AG04449 (cell line): ENCODE measurements around the gene CHAD.

ENCODE experiments used
- CTCF ChIA-PET: fragments of 350-600 bp; formaldehyde crosslinking; extraction: SDS; loops from one replicate; lab custom pipeline; 2021; ENCODE audit warnings: antibody characterized with exemption; lab: Yijun Ruan, JAX
- POLR2A ChIA-PET: fragments of 400-600, 350-600 bp; formaldehyde crosslinking; extraction: SDS; loops from one replicate; lab custom pipeline; 2020; ENCODE audit warnings: antibody characterized with exemption, inconsistent platforms; lab: Yijun Ruan, JAX
- DNase-seq: peaks from one replicate; pipeline ENCODE4 v3.0.0-alpha.2; 2010; ENCODE audit warnings: low read depth, low spot score
- H3K4me3 ChIP-seq: 2 replicates; pipeline ENCODE4 v1.5.1; 2011; ENCODE audit warnings: low read depth, mild to moderate bottlenecking, control low read depth, low read length
- CTCF ChIP-seq: IDR thresholded peaks from one replicate; pipeline ENCODE4 v1.5.1; 2011; ENCODE audit warnings: mild to moderate bottlenecking, moderate library complexity, low read length, control low read depth, inconsistent platforms; ENCODE audit not compliant: insufficient read depth; ENCODE audit errors: missing control alignments

CHAD gene

GRCh38 chr17:50424996-50425681 is 43.5 kb downstream of the CHAD start:
- CTCF ChIA-PET: interaction anchor here (6.9 kb wide), 1 partner anchor 28 kb away, joined by 51 read pairs; the partner anchor contains the start of gene LRRC59
- POLR2A ChIA-PET: no interaction called here
- no peak for DNase-seq
- peak overlapping the region; percentile 71 for H3K4me3 ChIP-seq
- no peak for TF ChIP-seq CTCF

- no peak overlapping the region for H3K4me3 ChIP-seq
- CTCF ChIA-PET: interaction anchor here (6.9 kb wide), 1 partner anchor 27 kb away, joined by 51 read pairs; the partner anchor contains the start of gene LRRC59
- POLR2A ChIA-PET: no interaction called here
- no peak for DNase-seq
- TF ChIP-seq CTCF: no peak
Measured at GRCh38 chr17:50424246-50424995, 44.3 kb downstream of the CHAD start.

GRCh38 chr17:50423553-50424159 is 45.0 kb downstream of the CHAD start:
- H3K4me3 ChIP-seq: no peak overlapping the region
- ChIA-PET CTCF (interaction anchor here (6.9 kb wide), 1 partner anchor 27 kb away, joined by 51 read pairs; the partner anchor contains the start of gene LRRC59), POLR2A (no interaction called here)
- TF ChIP-seq CTCF: no peak
- DNase-seq: peak; percentile 83

- TF ChIP-seq CTCF: no peak
- no peak for DNase-seq
- ChIA-PET CTCF (interaction anchor here (6.9 kb wide), 1 partner anchor 26 kb away, joined by 51 read pairs; the partner anchor contains the start of gene LRRC59), POLR2A (no interaction called here)
- H3K4me3 ChIP-seq: no peak overlapping the region
Measured at GRCh38 chr17:50422738-50423137, 45.9 kb downstream of the CHAD start.

- TF ChIP-seq CTCF: no peak
- DNase-seq: no peak
- H3K4me3 ChIP-seq: peak overlapping the region; percentile 18; the same call in 1 of the 2 replicates
- ChIA-PET CTCF (interaction anchor here (0.7 to 6.9 kb wide), 2 partner anchors 16 to 25 kb away, joined by 3 to 51 read pairs; partner anchors contain the start of gene LRRC59), POLR2A (interaction anchor here (0.8 kb wide), 1 partner anchor 25 kb away, joined by 3 read pairs; no protein-coding TSS in a partner anchor)
Measured at GRCh38 chr17:50421308-50422051, 47.2 kb downstream of the CHAD start.
